ENCODE measurements around the gene ATP6V0B.

ATP6V0B gene

DNA sequence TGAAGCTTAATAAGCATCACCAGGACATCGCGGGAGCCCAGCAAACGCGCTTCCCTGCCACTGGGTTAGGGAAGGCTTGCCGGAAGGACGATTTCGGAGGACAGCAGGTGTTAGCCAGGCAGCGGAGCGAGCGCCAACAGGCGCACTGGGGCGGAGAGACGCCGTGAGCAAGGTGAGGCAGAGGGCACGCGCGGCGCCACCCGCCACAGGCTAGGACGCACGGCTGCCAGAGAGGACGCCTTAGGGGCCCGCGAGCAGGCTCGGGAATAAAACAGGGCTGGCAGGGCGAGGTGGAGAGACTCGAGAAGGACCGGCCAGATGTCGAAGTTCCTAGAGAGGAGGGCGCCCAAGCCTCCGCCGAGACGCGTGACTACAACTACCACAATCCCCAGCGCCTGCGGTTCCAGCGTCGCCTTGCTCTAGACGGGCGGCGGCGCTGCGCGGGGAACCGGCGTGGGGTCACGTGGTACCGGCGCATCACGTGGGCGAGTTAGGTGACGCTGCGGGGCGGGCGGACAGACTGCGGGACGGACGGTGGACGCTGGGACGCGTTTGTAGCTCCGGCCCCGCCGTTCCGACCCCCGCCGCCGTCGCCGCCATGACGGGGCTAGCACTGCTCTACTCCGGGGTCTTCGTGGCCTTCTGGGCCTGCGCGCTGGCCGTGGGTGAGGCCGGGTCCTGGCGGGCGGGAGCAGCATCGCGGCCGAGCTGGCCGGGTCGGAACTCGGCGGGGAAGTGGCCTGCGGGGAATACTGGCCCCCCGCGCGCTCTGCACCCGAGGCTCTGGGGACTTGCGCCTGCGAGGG is at the start of gene ATP6V0B:
TSS of gene ATP6V0B (plus strand) at position 518 of the 806 bp plus-strand sequence. CDS start at position 599, 81 bp downstream.
- peak; percentile 61 to 98 (median 92) for DNase-seq

DNA sequence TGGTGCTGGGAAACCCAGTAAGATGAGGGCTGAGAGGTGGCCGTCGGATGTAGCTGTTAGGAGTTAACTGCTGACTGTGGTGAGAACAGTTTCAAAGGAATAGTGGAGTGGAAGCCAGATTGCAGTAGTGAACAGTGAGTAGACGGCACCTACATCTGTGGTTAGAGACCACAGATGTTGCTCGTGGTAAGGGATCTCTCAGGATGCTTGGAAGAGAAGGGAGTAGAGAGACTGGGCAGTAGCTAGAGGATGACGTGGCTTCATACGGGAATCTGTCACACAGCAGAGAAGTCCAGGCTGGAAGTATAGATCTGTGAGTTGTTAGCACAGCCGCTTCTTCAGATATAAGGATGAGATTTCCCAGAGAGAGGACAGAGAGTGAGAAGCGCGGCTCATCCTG is 48.9 kb upstream of the ATP6V0B start:
- DNase-seq = no peak

DNA sequence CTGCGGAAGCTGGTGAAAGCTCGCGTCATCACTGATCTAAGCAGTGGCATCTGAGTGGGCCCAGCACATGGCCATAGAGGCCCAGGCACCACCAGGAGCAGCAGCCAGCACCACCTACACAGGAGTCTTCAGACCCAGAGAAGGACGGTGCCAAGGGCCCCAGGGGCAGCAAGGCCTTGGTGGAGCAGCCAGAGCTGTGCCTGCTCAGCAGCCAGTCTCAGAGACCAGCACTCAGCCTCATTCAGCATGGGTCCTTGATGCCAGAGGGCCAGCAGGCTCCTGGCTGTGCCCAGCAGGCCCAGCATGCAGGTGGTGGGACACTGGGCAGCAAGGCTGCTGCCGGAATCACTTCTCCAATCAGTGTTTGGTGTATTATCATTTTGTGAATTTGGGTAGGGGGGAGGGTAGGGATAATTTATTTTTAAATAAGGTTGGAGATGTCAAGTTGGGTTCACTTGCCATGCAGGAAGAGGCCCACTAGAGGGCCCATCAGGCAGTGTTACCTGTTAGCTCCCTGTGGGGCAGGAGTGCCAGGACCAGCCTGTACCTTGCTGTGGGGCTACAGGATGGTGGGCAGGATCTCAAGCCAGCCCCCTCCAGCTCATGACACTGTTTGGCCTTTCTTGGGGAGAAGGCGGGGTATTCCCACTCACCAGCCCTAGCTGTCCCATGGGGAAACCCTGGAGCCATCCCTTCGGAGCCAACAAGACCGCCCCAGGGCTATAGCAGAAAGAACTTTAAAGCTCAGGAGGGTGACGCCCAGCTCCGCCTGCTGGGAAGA is 44.4 kb upstream of the ATP6V0B start:
- DNase-seq = no peak

DNA sequence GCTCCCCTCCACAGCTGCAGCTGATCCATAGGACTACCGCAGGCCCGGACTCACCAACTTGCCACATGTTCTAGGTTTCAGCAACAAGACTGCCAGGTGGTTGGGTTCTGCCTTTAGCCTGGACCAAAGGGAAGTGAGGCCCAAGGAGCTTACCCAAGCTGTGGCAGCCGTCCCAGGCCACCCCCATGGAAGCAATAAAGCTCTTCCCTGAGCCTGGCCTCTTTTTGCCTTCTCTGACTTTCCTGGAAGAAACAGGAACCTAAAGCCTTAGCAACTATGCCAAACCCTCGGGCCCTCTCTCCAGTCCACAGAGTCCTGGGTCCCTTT is 43.8 kb upstream of the ATP6V0B start:
- DNase-seq = no peak

DNA sequence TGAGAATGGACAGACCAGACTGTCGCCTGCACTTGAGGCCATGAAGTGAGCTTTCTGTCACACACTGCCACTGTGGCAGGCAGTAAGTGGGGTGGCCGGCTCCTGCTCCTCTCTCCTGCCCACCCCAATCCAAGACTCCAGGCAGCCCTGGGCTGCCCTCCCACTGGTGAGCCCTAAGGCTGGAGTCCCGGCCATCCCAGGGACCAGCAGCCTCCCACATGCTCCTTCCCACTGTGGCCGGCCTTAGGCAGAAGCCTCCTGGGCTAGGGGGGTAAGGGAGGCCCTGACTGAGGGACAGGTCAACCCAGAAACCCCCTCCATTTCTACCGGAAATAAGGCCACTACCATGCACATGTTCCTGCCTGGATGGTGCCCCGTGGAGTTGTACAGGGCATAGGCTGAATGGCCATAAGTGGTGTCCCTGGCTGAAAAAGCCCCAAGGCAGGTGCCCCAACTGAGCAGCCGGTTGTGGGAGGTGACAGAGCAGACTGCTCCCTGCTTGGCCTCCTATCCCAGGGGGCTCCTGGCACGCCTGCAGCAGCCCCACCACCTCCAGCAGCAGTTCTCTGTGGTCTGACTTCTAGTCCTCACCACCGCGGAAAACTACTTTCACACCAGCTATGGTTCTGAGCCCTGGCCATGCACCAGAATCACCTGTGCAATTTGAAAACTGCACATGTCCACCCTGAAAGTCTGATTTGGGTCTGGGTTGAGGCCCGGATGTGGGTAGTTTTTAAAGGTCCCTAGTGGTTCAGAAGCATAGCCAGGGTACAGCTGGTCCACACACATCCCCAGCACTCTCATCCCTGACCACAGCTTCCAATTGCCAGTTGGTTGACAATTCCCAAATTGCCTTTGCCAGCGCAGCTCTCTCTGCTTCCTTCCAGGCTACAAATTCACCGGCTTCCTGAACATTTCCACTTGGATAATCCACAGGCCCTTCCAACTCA is 42.8 kb upstream of the ATP6V0B start:
- no peak for DNase-seq

DNA sequence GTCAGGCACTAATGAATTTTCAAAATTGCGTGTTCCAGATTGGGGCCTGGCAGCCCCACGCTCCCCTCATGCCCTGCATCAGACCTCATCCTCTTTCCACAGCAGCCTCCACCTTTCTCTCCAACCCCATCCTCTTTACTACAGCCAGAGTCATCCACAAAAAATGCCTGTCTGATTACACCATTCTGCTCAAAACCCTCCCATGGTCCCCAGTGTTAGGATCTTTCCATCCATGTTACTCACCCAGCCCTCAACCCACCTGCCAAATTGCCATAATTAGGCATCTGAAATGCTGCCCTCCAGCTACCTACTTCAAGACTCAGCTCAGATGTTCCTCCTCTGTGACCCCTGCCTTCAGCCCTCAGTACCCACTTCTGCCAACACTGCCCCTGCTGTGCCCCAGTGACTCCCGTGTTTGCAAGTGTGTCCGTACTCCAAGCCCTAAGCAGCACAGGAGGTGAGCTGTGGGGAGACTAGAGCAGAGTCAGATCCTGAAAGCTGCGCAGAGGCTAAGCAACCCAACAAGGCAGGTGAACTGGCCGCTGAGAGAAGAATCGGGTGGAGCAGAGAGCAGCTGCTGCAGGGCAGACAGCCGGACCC is 41.9 kb upstream of the ATP6V0B start:
- peak in 1 of 14 donors; percentile 10 for DNase-seq

DNA sequence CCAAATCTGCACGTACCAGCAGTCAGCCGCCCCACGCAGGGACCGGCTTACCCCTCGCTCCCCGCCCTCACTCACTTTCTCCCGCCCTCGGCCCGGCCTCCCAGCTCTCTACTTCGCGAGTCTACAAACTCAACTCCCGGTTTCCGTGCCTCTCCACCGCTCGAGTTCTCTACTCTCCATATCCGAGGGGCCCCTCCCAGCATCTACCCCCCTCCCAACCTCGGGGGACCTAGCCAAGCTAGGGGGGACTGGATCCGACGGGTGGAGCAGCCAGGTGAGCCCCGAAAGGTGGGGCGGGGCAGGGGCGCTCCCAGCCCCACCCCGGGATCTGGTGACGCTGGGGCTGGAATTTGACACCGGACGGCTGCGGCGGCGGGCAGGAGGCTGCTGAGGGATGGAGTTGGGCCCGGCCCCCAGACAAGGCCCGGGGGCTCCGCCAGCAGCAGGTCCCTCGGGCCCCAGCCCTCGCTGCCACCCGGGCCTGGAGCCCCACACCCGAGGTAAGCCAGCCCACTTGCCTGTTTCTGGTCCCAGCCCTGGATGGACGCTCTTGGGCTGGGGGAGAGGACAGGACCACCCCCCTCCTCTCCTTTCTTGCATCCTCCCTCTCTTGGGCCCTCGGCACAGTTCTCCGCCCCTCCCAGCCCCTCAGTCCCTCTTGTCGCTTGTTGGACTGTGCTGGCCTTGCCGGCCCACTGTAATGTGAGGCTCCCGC is 41.2 kb upstream of the ATP6V0B start, which contains the start of gene ARTN:
TSS of gene ARTN (plus strand) at position 416 of the 715 bp plus-strand sequence. CDS start 1,856 bp downstream, outside the sequence.
- DNase-seq = no peak

DNA sequence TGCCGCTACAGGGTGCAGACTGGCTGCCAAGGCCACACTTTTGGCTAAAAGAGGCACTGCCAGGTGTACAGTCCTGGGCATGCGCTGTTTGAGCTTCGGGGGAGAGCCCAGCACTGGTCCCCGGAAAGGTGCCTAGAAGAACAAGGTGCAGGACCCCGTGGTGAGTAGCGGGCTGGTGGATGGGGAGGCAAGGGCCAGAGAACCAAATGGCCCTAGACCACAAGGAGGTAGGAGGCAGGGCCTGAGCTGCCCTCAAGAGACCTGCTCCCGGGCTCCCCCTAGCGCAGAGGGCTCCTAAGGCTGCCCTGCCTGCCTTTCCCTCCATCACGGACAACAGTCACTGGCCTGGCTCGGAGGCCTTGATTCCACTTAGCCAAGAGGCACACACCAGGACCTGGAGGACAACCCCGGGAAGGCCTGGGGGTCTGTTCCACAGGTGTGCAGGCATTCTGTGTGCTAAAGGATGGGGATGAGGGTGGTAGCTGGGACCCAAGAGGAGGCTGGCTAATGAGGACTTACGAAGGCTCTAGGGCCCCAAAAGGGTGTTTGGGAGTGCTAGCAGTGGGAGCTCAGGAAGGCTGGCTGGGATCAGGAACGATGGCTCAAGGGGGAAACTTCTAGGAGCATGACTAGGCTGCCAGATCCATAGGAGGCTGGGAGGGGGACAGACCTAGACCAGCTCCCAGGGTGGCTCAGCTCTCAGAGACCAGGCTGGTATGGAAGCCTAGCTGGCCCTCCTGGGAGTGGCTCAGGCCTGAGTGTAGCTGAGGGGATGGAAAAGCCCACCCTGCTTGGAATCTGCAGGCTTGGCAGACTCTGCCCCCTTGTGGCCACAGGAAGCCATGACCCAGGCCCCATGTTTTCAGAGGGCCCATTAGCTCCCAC is 40.4 kb upstream of the ATP6V0B start:
- peak in 6 of 14 donors; percentile 16 to 57 (median 30) for DNase-seq

DNA sequence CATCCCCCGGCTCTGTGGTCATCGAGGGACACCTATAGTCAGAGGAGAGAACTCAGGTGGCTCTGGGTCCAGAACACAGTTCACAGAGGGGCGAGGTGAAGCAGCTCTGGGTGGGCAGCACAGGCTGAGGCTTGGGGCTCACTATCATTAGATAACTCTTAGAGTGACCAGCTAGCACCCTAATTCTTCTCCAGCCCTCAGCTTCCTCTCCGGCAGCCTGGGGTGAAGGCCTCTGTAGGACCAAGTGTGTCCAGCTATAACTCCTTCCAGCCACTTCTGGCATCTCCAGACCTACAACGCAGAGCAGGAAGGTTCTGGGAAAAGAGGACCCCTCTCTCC is 39.8 kb upstream of the ATP6V0B start:
- DNase-seq = peak in 1 of 14 donors; percentile 12

DNA sequence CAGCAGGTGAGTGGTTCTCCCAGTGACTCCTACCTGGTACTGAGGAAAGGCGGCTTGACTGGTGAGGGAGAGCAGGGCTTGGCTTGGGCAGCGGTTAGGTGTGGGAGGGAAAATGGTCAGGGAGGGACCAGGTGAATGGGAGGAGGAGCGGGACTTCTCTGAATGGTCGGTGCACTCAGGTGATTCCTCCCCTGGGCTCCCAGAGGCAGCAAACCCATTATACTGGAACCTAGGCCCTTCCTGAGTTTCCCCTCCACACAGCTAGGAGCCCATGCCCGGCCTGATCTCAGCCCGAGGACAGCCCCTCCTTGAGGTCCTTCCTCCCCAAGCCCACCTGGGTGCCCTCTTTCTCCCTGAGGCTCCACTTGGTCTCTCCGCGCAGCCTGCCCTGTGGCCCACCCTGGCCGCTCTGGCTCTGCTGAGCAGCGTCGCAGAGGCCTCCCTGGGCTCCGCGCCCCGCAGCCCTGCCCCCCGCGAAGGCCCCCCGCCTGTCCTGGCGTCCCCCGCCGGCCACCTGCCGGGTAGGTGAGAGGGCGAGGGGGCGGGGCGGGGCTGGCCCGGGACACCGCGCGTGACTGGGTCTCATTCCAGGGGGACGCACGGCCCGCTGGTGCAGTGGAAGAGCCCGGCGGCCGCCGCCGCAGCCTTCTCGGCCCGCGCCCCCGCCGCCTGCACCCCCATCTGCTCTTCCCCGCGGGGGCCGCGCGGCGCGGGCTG is 38.9 kb upstream of the ATP6V0B start:
- no peak for DNase-seq

DNA sequence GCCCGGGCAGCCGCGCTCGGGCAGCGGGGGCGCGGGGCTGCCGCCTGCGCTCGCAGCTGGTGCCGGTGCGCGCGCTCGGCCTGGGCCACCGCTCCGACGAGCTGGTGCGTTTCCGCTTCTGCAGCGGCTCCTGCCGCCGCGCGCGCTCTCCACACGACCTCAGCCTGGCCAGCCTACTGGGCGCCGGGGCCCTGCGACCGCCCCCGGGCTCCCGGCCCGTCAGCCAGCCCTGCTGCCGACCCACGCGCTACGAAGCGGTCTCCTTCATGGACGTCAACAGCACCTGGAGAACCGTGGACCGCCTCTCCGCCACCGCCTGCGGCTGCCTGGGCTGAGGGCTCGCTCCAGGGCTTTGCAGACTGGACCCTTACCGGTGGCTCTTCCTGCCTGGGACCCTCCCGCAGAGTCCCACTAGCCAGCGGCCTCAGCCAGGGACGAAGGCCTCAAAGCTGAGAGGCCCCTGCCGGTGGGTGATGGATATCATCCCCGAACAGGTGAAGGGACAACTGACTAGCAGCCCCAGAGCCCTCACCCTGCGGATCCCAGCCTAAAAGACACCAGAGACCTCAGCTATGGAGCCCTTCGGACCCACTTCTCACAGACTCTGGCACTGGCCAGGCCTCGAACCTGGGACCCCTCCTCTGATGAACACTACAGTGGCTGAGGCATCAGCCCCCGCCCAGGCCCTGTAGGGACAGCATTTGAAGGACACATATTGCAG is 38.2 kb upstream of the ATP6V0B start:
- peak in 1 of 14 donors; percentile 30 for DNase-seq

DNA sequence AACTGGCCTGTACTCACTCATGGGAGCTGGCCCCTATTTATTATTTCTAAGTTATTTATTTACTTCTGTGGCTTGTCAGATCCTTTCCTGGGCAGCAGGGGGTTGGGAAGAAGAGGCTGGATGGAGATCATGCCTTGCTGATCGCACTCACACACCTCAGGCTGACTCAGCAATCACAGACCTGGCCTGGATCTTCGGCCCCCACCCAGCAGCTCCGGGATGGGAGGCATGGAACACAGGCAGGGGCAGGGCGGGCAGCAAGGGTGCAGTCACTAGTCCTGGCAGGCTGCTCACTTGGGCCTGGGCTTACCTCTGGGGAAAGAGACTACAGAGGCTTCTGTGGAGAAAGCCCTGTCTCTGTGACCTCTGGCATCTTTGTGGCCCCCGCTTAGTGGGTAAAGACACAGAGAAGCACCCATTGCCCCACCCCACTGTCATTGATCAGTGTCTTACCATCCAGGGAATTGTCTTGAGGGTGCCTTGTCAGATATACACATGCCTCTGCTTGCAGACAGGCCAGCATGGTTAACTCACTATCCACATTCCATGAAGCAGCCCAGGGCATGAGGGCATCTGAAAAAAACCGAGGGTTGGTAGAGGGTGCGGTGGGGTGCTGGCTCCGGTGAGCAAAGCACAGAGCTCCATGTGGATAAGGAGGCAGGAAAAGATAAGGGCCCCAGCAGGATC is 37.4 kb upstream of the ATP6V0B start:
- DNase-seq = no peak

DNA sequence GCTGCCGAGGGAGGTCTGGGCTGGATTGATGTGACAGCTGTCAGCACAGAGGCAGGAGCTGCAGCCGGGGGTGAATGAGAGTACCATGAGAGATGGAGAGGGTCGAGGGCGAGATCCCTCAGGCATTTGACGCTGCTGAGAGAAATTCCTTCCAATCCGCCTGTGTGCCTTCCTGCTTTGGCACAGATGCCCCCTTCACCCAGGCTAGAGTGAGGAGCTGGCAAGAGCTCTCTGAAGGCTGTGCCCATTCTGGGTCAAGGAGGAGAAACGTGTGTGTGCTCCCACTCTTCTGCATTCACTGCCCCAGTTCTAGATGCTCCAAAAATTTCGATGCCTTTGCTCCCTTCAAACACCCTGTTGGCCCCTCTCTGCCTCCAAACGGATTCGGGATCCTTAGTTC is 36.4 kb upstream of the ATP6V0B start:
- DNase-seq = peak in 1 of 14 donors; percentile 52

DNA sequence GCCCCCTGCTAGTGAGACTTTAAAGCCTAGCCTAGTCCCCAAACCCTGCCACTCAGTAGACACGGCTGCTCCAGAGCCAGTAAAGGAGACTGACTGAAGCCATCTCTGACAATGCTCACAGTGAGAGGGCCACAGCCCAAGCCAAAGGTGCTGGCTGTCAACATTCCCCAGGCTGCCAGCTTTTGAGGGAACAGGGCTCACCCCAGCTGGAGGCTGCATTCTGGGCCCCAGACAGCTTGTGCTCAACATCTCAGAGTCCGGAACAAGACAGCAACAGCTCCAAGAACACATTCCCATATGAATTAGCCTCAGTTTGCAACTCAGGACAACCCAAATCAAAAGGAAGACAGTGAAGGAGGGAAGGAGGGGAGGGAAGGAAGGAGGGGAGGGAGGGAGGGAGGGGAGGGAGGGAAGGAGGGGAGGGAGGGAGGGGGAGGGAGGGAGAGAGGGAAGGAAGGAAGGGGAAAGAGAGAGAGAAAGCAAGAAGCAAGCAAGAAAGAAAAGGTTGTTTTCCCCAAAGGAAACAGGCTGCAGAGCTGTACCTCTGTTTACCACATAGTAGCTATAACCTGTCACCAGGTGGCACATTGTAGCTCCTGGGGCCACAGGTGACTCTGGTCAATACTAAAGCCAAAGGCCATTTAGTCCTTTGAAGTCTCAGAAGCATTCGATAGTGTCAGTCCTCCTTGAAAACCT is 35.7 kb upstream of the ATP6V0B start:
- peak in 8 of 14 donors; percentile 14 to 87 (median 36) for DNase-seq

DNA sequence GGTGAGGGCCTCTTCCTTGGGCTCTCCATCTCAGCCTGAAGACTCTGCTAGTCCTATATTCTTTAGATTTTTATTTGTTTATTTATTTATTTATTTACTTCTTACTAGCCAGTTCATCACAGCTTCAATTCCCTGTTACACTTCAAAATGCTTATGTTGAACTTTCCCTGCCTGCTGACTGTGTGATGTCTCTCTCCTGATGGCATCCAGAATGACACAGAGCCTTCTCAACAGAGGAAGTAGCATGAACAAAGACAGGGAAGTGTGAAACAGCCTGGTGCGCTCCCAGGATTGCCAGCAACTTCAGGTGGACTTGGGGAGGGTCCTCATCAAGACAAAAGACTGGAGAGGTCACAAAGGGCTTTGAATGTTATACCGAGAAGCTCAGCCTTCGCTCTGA is 32.3 kb upstream of the ATP6V0B start:
- DNase-seq = no peak

DNA sequence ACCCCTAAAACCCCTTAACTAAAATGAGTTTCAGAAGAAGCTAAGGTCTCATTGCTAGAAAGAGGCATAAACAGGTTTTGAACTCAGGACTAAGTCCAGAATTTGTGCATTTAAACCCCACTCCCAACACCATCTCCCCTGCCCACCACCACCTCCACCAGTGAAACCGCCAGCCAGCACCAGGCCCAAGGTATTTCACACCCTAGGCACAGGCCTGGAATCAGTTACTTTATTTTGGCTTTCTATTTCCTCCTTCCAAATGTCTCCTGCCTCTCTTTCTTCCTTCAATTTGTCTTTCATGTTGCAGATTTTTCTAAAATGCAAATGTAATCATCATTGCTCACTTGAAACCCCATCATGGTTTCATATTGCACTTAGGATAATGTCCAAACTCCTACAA is 29.9 kb upstream of the ATP6V0B start:
- no peak for DNase-seq

DNA sequence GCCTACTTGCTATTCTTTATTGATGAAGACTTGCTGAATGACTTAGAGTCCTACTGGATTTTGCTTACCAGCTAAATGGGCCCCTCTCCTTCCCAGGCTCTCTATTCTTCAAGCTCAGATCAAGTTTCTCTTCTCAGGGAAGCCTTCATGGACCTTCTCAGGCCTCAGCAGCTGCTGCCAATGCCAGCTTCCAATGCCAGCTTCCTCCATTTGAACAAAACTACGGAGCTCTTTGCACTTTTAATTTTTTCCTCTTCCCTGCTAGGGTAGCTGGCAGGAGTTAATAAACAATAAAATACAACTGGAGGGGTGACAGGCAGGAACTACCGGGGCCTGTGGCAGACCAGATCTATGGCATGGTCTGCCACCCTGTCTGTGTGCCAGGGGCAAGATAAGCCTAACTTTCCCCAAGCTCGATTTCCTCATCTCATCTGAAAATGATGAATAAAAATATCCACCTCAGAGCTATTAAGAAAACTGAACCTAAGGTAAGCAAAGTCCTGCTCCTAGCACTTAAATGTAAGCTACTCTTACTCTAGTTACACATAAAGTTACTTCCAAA is 29.0 kb upstream of the ATP6V0B start:
- peak in 2 of 14 donors; percentile 18 to 45 for DNase-seq

Data from C1 segment of cervical spinal cord (tissue), 14 donors.